HPDE6-E6E7 (cell line): ENCODE results near the gene UPF3B.
"Not testable (repeated sequence)": the region's sequence is repeated elsewhere in the genome, so short reads cannot be mapped to it uniquely, and the experiment has no call there.

Experiments
- DNase-seq: peaks from one replicate; pipeline ENCODE4 v3.0.0; 2011; ENCODE audit warnings: missing footprints; ENCODE audit errors: extremely low spot score

Gene UPF3B

DNA sequence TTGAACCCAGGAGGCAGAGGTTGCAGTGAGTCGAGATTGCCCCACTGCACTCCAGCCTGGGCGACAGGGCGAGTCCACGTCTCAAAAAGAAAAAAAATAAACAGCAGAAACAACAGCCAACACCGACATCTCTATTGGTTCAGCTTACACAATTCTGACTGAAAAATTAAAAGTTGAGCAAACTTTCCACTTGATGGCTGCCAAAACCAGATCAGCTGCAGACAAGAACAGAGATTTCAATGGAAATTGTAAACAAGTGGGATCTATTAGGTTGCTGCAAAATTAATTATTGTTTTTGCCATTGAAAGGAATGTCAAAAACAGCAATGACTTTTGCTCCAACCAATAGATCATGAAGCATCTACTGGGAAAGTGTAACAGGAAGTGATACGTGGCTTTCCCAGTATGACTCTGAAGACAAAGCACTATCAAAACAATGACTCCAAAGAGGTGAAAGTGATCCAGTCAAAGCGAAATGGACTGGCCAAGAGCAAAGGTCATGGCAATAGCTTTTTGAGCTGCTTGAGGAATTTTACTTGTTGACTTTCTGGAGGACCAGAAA is 26.3 kb downstream of the UPF3B start:
- no peak for DNase-seq

DNA sequence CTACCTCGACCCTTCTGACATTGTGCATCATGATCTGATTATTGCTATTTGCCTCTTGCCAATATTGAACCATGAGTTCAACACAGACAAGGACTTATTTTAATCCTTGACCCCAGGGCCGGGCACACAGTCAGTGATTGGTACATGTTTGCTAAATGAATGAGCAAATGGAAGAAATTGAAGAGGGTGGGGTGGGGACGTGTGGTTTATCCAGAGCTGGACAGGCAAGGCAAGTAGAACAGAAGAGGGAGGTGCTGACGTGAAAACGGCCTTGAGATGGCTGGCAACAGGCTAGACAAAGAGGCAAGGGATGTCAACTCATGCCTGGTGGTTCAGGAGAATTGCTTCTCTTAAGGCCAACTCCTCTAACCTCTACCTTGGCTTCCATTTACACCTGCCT is 28.5 kb downstream of the UPF3B start:
- not testable (repeated sequence) for DNase-seq

DNA sequence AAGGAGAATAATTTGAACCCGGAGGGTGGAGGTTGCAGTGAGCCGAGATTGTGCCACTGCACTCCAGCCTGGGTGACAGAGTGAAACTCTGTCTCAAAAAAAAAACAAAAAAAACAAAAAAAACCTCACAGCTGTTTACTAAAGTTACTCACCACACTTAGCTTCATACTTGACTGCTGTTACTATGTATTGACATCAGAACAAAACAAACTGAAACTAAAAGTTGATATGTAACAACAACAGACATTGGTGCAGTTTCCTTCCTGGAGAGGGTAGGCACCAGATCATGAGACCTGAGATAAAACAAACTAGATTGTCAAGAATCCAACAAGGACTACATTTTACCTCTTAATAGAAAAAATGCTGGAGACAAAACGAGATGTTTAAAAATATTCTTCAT is 31.1 kb downstream of the UPF3B start:
- peak; percentile 2 for DNase-seq

DNA sequence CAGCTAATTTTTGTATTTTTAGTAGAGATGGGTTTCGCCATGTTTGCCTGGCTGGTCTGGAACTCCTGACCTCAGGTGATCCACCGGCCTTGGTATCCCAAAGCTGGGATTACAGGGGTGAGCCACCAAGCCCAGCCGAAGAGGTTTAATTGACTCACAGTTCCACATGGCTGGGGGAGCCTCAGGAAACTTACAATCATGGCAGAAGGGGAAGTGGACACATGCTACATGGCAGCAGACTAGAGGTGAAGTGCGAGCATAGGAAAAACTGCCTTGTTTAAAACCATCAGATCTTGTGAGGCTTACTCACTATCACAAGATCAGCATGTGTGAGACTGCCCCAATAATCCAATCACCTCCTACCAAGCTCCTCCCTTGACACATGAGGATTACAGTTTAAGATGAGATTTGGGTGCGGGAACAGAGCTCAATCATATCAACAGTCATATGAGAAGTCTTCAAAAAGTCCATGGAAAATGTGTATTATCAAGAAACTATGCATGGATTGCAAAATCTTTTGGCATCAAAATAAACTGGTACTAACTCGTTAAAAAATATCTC is 35.6 kb downstream of the UPF3B start:
- DNase-seq, result no peak

DNA sequence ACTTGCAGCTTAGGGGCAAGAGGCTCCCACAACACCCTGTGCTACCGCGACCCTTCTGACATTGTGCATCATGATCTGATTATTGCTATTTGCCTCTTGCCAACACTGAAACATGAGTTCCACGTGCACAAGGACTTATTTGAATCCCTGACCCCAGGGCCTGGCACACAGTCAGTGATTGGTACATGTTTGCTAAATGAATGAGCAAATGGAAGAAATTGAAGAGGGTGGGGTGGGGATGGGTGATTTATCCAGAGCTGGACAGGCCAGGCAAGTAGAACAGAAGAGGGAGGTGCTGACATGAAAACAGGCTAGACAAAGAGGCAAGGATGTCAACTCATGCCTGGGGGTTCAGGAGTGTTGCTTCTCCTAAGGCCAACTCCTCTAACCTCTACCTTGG is 36.5 kb downstream of the UPF3B start:
- no peak for DNase-seq

DNA sequence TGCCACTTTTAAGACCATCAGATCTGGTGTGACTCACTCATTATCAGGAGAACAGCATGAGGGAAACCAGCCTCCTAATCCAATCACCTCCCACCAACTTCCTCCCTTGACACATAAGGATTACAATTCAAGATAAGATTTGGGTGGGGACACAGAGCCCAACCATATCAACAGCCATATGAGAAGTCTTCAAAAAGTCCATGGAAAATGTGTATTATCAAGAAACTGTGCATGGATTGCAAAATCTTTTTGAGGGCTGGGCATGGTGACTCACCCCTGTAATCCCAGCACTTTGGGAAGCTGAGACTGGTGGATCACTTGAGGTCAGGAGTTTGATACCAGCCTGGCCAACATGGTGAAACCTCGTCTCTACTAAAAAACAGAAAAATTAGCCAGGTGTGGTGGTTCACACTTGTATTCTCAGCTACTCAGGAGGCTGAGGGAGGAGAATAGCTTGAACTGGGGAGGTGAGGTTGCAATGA is 43.5 kb downstream of the UPF3B start:
- DNase-seq, result no peak

DNA sequence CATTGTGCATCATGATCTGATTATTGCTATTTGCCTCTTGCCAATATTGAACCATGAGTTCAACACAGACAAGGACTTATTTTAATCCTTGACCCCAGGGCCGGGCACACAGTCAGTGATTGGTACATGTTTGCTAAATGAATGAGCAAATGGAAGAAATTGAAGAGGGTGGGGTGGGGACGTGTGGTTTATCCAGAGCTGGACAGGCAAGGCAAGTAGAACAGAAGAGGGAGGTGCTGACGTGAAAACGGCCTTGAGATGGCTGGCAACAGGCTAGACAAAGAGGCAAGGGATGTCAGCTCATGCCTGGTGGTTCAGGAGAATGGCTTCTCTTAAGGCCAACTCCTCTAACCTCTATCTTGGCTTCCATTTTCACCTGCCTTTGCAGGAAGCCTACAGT is 44.3 kb downstream of the UPF3B start:
- DNase-seq, result not testable (repeated sequence)

DNA sequence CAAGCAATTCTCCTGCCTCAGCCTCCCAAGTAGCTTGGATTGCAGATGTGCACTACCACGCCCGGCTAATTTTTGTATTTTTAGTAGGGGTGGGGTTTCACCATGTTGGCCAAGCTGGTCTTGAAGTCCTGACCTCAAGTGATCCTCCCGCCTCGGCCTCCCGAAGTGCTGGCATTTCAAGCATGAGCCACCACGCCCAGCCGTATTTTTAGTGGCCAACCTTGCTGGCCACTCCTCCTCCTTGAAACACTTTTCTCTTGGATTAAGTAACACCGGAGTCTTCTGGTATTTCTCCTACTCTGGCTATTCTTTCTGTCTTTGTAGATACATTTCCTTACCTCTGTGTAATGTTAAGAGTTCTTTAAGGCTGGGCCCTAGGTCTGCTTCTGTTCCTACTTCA is 50.2 kb downstream of the UPF3B start:
- no peak for DNase-seq

DNA sequence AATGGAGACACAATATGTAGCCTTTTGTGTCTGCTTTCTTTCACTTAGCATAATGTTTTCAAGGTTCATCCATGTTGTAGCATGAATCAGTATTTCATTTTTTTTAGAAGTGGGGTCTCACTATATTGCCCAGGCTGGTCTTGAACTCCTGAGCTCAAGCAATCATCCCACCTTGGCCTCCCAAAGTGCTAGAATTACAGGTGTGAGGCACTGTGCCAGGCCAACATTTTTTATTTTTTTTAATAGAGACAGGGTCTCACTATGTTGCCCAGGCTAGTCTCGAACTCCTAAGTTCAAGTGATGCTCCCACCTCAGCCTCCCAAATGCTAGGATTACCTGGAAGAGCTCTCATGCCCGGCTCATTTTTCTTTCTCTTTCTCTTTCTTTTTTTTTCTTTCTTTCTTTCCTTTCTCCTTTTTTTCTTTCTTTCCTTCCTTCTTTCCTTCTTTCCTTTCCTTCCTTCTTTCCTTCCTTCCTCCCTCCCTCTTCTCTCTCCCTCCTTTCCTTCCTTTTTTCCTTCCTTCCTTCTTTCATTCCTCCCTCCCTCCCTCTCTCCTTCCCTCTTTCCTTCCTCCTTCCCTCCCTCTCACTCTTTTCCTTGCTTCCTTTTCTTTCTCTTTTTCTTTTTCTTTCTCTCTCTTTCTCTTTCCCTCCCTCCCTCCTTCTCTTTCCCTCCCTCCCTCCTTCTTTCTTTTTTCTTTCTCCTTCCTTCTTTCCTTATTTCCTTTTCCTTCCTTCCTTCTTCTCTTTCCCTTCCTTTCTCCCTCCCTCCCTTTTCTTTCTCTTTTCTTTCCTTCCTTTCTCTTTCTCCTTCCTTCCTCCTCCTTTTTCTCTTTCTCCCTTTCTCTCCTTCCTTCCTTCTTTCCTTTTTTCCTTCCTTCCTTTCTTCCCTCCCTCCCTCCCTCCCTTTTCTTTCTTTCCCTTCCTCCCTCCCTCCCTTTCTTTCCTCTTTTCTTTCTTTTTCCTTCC is 51.2 kb downstream of the UPF3B start:
- DNase-seq, result no peak

DNA sequence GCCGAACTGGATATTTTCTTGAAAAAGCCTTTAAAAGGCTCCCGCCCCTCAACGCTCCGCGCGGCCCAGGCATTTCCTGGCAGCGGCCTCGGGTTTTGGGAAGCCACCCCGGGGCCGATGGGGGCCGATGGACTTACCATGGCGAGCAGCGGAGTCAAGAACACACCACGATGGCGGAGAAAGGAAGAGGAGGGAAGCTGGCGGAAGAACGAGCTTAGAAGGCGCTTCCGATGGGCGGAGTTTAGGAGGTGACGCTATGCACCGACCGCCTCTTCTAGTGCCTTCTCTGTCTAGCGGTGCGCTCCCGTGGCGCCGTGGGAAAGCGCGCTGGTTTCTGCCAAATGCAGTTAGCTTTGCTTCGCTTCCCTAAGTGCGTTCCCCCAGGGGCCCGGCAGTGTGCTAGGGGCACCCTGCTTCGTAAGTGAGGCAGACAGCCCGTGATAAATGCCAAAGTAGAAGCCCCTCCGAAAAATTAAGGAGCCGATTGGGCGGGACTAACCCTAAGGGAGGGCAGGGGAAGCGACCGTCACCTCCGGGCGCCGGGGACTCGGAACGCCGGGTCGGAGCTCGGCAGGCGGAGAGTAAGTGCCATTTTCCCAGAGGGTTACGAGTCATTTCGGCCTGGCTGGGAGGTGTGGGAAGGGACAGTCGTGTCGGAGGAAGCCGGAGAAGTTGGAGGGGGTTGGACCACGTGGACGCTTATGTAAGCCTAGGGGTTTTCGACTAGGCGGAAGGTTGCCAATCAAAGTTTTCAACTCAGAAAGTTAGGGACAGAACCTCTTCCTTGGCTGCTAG is 61.1 kb downstream of the UPF3B start, which contains the start of gene RPL39:
Gene RPL39 (minus strand): TSS at position 194 of the 795 bp plus-strand sequence. CDS start 54 bp downstream, at position 140.
- peak; percentile 53 for DNase-seq

DNA sequence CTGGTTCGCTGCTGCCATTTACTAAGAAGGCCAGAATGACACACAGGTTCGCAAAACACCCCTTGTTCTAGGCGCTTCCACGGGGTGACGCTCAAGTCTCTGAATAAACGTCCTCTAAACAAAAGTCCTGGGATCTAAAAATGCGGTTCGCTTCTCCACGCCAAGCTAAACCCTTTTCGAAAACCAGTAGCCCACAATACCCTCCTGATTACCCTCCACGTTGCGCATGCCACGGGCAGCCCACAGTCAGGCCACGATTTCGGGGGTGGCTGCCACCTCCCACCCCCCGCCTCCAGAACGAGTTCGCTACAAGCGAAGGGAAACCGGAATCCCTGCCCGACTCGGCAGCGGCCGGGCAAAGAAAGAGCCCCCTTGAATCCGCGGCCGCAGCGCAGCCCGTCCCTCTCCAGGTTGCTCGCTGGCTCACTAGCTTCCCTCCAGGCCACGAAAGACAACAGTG is 61.8 kb downstream of the UPF3B start:
- DNase-seq, result no peak

DNA sequence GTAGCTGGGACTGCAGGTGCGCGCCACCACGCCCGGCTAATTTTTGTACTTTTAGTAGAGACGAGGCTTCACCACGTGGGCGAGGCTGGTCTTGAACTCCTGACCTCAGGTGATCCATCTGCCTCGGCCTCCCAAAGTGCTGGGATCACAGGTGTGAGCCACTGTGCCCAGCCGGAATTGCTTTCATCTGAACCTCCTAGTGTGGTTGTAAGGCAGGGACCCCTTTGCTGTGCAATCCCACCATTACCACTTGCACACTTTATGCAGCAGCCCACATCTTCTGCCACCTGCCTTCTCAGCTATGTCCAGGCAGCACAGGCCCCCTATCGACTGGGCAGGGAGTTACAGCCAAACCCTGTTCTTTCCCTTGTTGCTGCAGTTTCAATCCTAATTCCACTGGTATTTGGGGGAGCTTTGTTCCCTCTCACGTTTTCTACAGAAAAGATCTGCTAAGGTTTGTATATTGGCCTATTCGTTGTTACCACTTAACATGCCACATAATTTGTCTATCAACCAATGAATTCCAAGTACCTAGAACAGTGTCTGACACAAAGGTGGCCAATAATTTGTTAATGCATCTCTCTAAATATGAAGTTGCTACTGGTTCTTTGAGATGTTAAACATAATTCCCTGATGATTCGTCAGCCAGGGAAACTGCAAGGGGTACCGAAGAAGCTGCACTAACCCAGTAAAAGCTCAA is 67.9 kb downstream of the UPF3B start:
- DNase-seq, result no peak
